Measurements from ENCODE around the gene RFX4.

- TF ChIP-seq POLR2A (IDR thresholded peaks at IDR 0.05) (no peak), CTCF (IDR thresholded peaks at IDR 0.05) (no peak)
These were observed 121.3 kb downstream of the RFX4 start for GRCh38 chr12:106704081-106704480.
